Adipose tissue (tissue), 3 donors: Measurements from ENCODE around the gene LIN37. TPM values are rescaled to one million over a fixed set of nuclear protein-coding genes. Genes with fewer than 3 reads are reported as not detected.
"Not testable (repeated sequence)": the region's sequence is repeated elsewhere in the genome, so short reads cannot be mapped to it uniquely, and the experiment has no call there.

Experiments
- H3K27ac ChIP-seq: one replicate; pipeline ENCODE4 v1.5.1; 2013; ENCODE audit warnings: low read depth, low read length
- WGBS, 3 donors: extraction: QIAGEN DNeasy Blood & Tissue Kit; methylation state at CpG; one replicate each; pipeline ENCODE4 v1.1.7; 2013; 5-methylcytosine and 5-hydroxymethylcytosine counted together
- polyA plus RNA-seq, 3 donors: library from polyadenylated mRNA; stranded (reverse); fragments of 200-250 nt; gene quantifications; one replicate each; pipeline ENCODE4 v1.2.3, GENCODE V29; 2013
- donor health status: healthy with polysubstance abuse.
- donor health status: Bipolar disorder and iron deficiency.
- donor health status: healthy.

LIN37 gene
- polyA plus RNA-seq, 3 donors, result 8.9 to 20.9 (median 15.3) TPM

DNA sequence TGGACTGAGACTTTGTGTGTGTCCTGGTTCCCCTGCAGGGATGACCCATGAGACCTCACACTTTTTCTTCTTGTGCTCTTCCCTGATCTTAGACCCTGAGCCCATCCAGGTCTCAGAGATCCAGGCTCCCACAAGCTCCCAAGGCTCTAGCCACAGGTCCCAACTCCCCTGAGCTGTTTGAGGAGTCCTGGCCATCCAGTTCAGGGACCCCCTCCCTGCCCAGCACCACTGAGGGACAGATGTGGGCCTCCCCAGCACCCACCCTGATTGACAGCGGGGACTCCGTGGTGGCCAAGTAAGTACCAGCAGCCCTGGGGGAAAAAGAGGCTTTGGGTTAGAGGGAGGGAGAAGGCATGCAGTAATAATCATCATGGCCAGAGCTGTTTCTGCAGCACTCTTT, 11.3 kb downstream of the LIN37 start:
- no peak overlapping the region for H3K27ac ChIP-seq
- 97% methylated on average over 2 of the region's 2 CpGs for WGBS, 3 donors

- 90 to 98% (median 97%) methylated on average over 4 of the region's 4 CpGs for WGBS, 3 donors
- no peak overlapping the region for H3K27ac ChIP-seq
Observed at GRCh38 chr19:35760711-35761349, 12.5 kb downstream of the LIN37 start.

DNA sequence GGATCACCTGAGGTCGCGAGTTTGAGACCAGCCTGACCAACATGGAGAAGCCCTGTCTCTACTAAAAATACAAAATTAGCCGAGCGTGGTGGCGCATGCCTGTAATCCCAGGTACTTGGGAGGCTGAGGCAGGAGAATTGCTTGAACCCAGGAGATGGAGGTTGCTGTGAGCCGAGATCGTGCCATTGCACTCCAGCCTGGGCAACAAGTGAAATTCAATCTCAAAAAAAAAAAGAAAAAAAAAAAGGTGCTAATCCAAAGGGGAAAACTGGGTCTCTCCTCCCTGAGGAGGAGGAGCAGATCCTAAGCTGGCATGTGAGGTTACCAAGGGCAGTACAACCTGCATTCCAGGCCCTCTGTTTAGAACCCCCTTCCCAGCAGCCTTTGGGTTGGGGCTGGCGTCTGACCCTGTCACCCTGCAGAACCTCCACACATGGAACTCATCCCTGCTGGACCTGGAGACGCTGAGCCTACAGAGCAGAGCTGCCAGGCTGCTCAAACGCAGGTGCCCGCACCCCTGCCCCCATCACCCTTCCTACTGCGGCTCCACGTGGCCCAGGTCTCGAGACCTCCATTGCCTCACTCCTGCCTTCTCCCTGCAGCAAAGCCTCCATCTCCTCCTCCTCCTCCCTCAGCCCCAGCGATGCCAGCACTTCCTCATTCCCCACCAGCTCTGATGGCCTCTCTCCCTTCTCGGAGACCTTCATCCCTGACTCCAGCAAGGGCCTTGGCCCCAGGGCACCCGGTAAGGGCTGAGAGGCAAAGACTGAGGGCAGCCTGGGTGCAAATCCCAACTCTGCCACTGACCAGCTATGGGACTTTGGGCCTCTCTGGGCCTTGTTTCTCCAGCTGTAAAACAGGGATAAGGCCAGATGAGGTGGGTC, 16.3 kb downstream of the LIN37 start:
- H3K27ac ChIP-seq, result no peak overlapping the region
- 91 to 96% (median 95%) methylated on average over 17 of the region's 17 CpGs for WGBS, 3 donors

GRCh38 chr19:35766571-35767104, 18.3 kb downstream of the LIN37 start:
- 90 to 96% (median 92%) methylated on average over 10 to 11 of the region's 11 CpGs for WGBS, 3 donors
- no peak overlapping the region for H3K27ac ChIP-seq

GRCh38 chr19:35767288-35768081, 19.1 kb downstream of the LIN37 start:
- no peak overlapping the region for H3K27ac ChIP-seq

DNA sequence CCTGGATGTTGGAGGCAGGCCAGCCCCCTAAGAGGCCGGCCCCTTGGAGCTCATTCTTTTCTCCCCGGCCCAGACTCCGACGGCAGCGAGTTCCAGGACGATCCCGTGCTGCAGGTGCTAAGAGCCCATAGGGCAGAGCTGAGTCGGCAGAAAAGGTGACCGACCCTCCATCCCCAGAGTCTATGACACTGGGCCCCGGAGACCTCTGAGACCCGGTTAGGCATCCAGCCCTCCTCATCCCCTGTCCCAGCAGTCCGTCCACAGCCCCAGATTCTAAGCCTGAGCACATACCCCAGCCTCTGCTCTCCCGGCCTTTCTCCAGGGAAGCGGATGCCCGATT, 19.7 kb downstream of the LIN37 start:
- 39 to 72% (median 69%) methylated on average over 15 of the region's 15 CpGs for WGBS, 3 donors
- H3K27ac ChIP-seq, result no peak overlapping the region

More at GRCh38 chr19:35767288-35768081, 19.1 kb downstream of the LIN37 start:
- WGBS, 3 donors, result 45 to 77% (median 76%) methylated on average over 31 to 34 of the region's 34 CpGs

- WGBS, 3 donors, result 91 to 94% (median 93%) methylated on average over 5 of the region's 5 CpGs
- H3K27ac ChIP-seq, result not testable (repeated sequence)
Observed at GRCh38 chr19:35772362-35772761, 24.0 kb downstream of the LIN37 start.

GRCh38 chr19:35773020-35773806, 24.8 kb downstream of the LIN37 start:
- 55 to 57% (median 55%) methylated on average over 9 of the region's 9 CpGs for WGBS, 3 donors
- no peak overlapping the region for H3K27ac ChIP-seq

GRCh38 chr19:35774274-35775045, 26.1 kb downstream of the LIN37 start:
- H3K27ac ChIP-seq, result no peak overlapping the region
- whole genome bisulfite sequencing, 3 donors, result 37 to 58% (median 43%) methylated on average over 16 of the region's 16 CpGs

DNA sequence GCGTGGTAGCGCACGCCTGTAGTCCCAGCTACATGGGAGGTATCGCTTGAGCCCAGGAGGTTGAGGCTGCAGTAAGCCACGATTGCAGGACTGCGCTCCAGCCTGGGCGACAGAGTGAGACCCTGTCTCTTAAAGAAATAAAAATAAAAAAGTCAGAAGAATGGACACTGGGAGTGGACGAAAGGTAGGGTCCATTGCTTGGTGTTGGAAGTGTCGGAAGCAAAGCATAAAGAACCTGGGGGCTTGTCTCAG, 26.6 kb downstream of the LIN37 start:
- 12 to 27% (median 16%) methylated on average over 9 of the region's 9 CpGs for WGBS, 3 donors
- H3K27ac ChIP-seq, result no peak overlapping the region

- 0 to 1% (median 1%) methylated on average over 47 to 82 of the region's 82 CpGs for WGBS, 3 donors
- no peak within 1 kb of the TSS for H3K27ac ChIP-seq
Observed at GRCh38 chr19:35775298-35776101, 27.1 kb downstream of the LIN37 start, which contains the start of gene ARHGAP33. ARHGAP33 (plus strand) TSS chr19:35775564; CDS start chr19:35775659, 95 bp downstream.

DNA sequence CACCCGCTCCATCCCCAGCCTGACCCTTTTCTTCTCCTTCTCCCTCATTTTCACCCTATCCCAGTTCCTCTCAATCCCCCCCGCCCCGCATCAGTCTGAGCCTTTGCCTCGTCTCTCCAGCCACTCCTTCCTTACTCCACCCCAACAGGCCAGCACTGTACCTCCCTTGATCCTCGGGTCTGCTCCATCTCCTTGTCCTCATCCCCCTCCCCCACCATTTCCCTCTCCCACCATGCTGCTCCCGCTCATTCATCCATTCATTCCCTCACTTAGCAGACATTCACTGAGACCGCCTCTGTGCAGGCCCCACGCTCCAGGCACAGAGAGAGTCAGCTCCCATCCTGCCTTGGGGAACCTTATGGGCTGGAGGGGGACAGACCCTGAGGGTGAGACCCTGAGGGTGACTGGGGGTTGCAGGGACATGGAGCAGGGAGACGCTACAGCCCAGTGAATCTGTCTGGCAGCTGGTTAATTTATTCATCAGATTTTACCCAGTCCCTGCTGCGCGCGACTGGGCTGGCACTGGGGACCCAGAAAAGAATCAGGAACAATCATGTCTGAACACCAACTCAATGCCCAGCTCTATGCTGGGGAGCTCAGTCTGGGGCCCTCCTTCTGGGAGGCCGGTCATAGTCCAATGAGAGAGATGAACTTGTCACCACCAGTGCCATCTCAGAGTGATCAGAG, 27.9 kb downstream of the LIN37 start:
- no peak overlapping the region for H3K27ac ChIP-seq

DNA sequence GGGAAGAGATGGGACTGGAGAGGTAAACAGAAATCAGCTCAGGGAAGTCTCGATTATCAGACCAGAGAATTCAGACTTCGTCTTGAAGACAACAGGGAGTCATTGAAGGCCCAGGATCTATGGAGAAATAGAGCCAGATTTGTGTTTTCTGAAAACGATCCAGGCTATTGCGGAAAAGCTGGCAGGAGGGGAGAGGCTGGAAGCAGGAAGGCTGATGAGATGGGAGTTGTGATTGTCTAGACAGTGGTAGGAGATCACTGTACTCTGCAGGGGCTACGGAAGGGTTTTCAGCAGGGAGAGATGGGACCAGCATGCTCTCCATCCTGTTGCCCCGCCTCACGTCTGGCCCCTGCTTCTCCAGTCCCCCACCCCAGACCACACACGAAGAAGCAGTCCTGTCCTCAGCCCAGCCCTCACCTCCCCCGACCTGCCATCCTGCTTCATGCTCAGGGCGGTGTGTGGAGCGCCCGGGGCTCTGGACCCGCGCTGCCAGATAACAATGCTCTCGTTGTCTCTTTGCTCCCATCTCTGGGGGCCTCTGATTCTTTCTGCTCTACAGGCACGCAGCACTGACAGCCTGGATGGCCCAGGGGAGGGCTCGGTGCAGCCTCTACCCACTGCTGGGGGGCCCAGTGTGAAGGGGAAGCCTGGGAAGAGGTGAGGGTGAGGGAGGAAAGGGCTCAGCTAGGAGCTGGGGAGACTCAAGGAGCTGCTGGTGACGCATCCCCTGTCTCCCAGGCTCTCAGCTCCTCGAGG, 28.9 kb downstream of the LIN37 start:
- H3K27ac ChIP-seq, result no peak overlapping the region
- WGBS, 3 donors, result 70 to 81% (median 75%) methylated on average over 19 of the region's 19 CpGs

More for the DNA sequence above, 27.9 kb downstream of the LIN37 start:
- 58 to 78% (median 62%) methylated on average over 12 to 13 of the region's 13 CpGs for WGBS, 3 donors

- no peak overlapping the region for H3K27ac ChIP-seq
- WGBS, 3 donors, result 81 to 96% (median 86%) methylated on average over 7 of the region's 7 CpGs
Observed at GRCh38 chr19:35777961-35778360, 29.6 kb downstream of the LIN37 start.

DNA sequence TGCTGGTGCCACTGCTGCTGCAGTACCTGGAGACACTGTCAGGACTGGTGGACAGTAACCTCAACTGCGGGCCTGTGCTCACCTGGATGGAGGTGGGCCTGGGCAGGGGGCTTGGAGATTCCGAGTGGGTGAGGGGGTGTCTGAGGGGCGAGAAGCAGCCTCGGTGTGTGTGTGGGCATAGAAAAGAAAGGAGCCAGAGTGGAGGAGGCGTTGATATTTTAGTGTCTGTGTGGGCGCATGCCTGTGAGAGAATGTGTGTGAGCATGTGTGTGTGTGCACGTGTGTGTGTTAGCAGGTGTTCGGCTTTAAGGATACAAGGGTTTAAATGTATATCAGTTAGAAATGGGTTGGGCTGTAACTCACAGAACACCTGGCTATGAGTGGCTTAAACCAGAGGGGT, 30.7 kb downstream of the LIN37 start:
- WGBS, 3 donors, result 93 to 95% (median 93%) methylated on average over 8 of the region's 8 CpGs
- H3K27ac ChIP-seq, result no peak overlapping the region

GRCh38 chr19:35780058-35780457, 31.7 kb downstream of the LIN37 start:
- H3K27ac ChIP-seq, result no peak overlapping the region
- WGBS, 3 donors, result 90 to 96% (median 94%) methylated on average over 16 of the region's 16 CpGs
